Neural cell (in vitro differentiated cells): ENCODE results near the gene PREPL. TPM values are rescaled to one million over a fixed set of nuclear protein-coding genes. Genes with fewer than 3 reads are reported as not detected.
"Not testable (repeated sequence)": the region's sequence is repeated elsewhere in the genome, so short reads cannot be mapped to it uniquely, and the experiment has no call there.

ENCODE experiments used
- H2AFZ ChIP-seq: fragments of 200-600, 300-800 bp; sonication (generic), shearing (Covaris generic); 2 replicates; pipeline ENCODE4 v1.6.0; 2014; ENCODE audit warnings: low read depth, mild to moderate bottlenecking, antibody characterized with exemption, low read length, moderate library complexity
- H3F3A ChIP-seq: fragments of 200-600 bp; shearing (Covaris generic); 2 replicates; pipeline ENCODE4 v1.6.1; 2016; ENCODE audit warnings: mild to moderate bottlenecking, moderate library complexity, mixed read lengths, antibody characterized with exemption, low read length; ENCODE audit not compliant: insufficient read depth, poor library complexity, severe bottlenecking
- H3K27ac ChIP-seq: fragments of 200-600, 300-800 bp; sonication (generic), shearing (Covaris generic); 2 replicates; pipeline ENCODE4 v1.5.1; 2014; ENCODE audit warnings: mild to moderate bottlenecking, low read length, moderate library complexity
- H3K27me3 ChIP-seq: fragments of 300-800, 200-600 bp; sonication (generic), shearing (Covaris generic); 2 replicates; pipeline ENCODE4 v1.6.0; 2014; ENCODE audit warnings: mild to moderate bottlenecking, low read depth, low read length, moderate library complexity; ENCODE audit not compliant: insufficient read depth
- H3K36me3 ChIP-seq: fragments of 300-800, 200-600 bp; sonication (generic), shearing (Covaris generic); 2 replicates; pipeline ENCODE4 v1.5.1; 2014; ENCODE audit warnings: mild to moderate bottlenecking, antibody characterized with exemption, low read length, moderate library complexity; ENCODE audit not compliant: insufficient read depth
- H3K4me2 ChIP-seq: fragments of 300-800, 200-600 bp; sonication (generic), shearing (Covaris generic); 2 replicates; pipeline ENCODE4 v1.6.0; 2014; ENCODE audit warnings: mild to moderate bottlenecking, low read length
- H3K4me3 ChIP-seq: fragments of 300-800, 200-600 bp; sonication (generic), shearing (Covaris generic); 2 replicates; pipeline ENCODE4 v1.5.1; 2014; ENCODE audit warnings: mild to moderate bottlenecking, low read length, moderate library complexity
- H3K79me2 ChIP-seq: fragments of 200-600 bp; shearing (Covaris generic); replicated peaks from 2 replicates; pipeline ENCODE4 v1.6.0; 2014; ENCODE audit warnings: mild to moderate bottlenecking, low read length, moderate library complexity; ENCODE audit not compliant: insufficient read depth
- H3K9ac ChIP-seq: fragments of 300-800, 200-600 bp; sonication (generic), shearing (Covaris generic); 2 replicates; pipeline ENCODE4 v1.6.1; 2016; ENCODE audit warnings: mild to moderate bottlenecking, low read length, mixed read lengths
- H3K9me2 ChIP-seq: fragments of 200-600 bp; shearing (Covaris generic); 2 replicates; pipeline ENCODE4 v1.6.1; 2016; ENCODE audit warnings: mild to moderate bottlenecking, low read length, mixed read lengths; ENCODE audit not compliant: insufficient read depth
- H3K9me3 ChIP-seq: fragments of 200-600, 300-800 bp; sonication (generic), shearing (Covaris generic); 2 replicates; pipeline ENCODE4 v1.6.1; 2016; ENCODE audit warnings: mild to moderate bottlenecking, mixed run types, low read length, moderate library complexity, mixed read lengths
- H4K20me1 ChIP-seq: fragments of 200-600 bp; shearing (Covaris generic); 2 replicates; pipeline ENCODE4 v1.6.1; 2016; ENCODE audit warnings: mild to moderate bottlenecking, mixed run types; ENCODE audit not compliant: insufficient read depth
- EP300 ChIP-seq: fragments of 450-650 bp; conservative IDR thresholded peaks from 2 replicates; pipeline ENCODE4 v1.6.1; 2014; ENCODE audit warnings: antibody characterized with exemption, mild to moderate bottlenecking, moderate library complexity; ENCODE audit not compliant: poor library complexity, severe bottlenecking
- EZH2 ChIP-seq: fragments of 200-600, 300-800 bp; shearing (Covaris generic), sonication (generic); IDR thresholded peaks from 2 replicates; pipeline ENCODE4 v1.6.1; 2014; ENCODE audit warnings: antibody characterized with exemption, low read length, borderline replicate concordance, mild to moderate bottlenecking; ENCODE audit not compliant: insufficient read depth, poor library complexity, severe bottlenecking
- MXI1 ChIP-seq: fragments of 450-650 bp; conservative IDR thresholded peaks from 2 replicates; pipeline ENCODE4 v1.6.1; 2014; ENCODE audit warnings: antibody characterized with exemption, mild to moderate bottlenecking; ENCODE audit not compliant: poor library complexity, severe bottlenecking
- POLR2AphosphoS5 ChIP-seq: IDR thresholded peaks from 2 replicates; pipeline ENCODE4 v1.6.1; 2012
- RAD21 ChIP-seq: fragments of 450-650 bp; conservative IDR thresholded peaks from 2 replicates; pipeline ENCODE4 v1.6.1; 2014; ENCODE audit warnings: antibody characterized with exemption, mild to moderate bottlenecking, moderate library complexity
- SMC3 ChIP-seq: fragments of 450-650 bp; conservative IDR thresholded peaks from 2 replicates; pipeline ENCODE4 v1.6.1; 2014; ENCODE audit warnings: antibody characterized with exemption, mild to moderate bottlenecking, moderate library complexity; ENCODE audit not compliant: poor library complexity
- TAF1 ChIP-seq: IDR thresholded peaks from 2 replicates; pipeline ENCODE4 v1.6.1; 2012; ENCODE audit warnings: low read depth
- polyA plus RNA-seq: library from polyadenylated mRNA; depleted of rRNA; stranded (reverse); fragments of >200 nt; gene quantifications from 2 replicates; pipeline ENCODE4 v1.2.3, GENCODE V29; 2014
- TF ChIP-seq, protein P1 (sequence below): IDR thresholded peaks from 2 replicates; pipeline ENCODE4 v1.6.1; 2012; ENCODE audit warnings: borderline replicate concordance
- TF ChIP-seq, protein P2 (sequence below): fragments of 450-650 bp; IDR thresholded peaks from 2 replicates; pipeline ENCODE4 v1.5.1; 2014; ENCODE audit warnings: antibody characterized with exemption, mild to moderate bottlenecking, moderate library complexity; ENCODE audit not compliant: poor library complexity, severe bottlenecking

PREPL gene
- polyA plus RNA-seq, 1 donor from 2014 or later: 236 TPM

DNA sequence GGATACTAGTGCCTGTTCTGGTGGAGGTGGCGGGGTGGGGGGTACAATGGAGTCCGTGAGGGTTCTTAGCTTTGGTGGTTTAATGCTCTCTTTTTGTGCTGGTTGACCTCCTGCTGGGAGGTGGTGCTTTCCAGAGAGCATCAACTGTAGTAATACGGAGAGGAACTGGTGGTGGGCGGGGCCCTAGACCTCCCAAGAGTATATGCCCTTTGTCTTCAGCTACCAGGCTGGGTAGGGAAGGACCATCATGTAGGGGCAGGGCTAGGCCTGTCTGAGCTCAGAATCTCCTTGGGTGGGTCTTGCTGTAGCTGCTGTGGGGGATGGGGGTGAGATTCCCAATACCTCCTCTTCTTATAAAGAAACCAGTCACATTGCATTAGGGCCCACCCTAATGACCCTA is 27.6 kb upstream of the PREPL start:
- Histone ChIP-seq H3K9ac (no peak overlapping the region), H3K36me3 (no peaks in the 10 kb centered on the region), H3K79me2 (no peaks in the 10 kb centered on the region), H3K27ac (no peak overlapping the region), H3K9me3 (no peaks in the 10 kb centered on the region), H4K20me1 (no peaks in the 10 kb centered on the region), H3F3A (no peaks in the 10 kb centered on the region), H3K27me3 (no peaks in the 10 kb centered on the region), H2AFZ (no peak overlapping the region), H3K4me3 (no peak overlapping the region), H3K4me2 (no peak overlapping the region), H3K9me2 (no peaks in the 10 kb centered on the region)
- TF ChIP-seq MXI1 (no peak), SMC3 (no peak), TAF1 (no peak), POLR2AphosphoS5 (no peak), EP300 (no peak), RAD21 (no peak), EZH2 (no peak)
- TF ChIP-seq, protein P1, sequence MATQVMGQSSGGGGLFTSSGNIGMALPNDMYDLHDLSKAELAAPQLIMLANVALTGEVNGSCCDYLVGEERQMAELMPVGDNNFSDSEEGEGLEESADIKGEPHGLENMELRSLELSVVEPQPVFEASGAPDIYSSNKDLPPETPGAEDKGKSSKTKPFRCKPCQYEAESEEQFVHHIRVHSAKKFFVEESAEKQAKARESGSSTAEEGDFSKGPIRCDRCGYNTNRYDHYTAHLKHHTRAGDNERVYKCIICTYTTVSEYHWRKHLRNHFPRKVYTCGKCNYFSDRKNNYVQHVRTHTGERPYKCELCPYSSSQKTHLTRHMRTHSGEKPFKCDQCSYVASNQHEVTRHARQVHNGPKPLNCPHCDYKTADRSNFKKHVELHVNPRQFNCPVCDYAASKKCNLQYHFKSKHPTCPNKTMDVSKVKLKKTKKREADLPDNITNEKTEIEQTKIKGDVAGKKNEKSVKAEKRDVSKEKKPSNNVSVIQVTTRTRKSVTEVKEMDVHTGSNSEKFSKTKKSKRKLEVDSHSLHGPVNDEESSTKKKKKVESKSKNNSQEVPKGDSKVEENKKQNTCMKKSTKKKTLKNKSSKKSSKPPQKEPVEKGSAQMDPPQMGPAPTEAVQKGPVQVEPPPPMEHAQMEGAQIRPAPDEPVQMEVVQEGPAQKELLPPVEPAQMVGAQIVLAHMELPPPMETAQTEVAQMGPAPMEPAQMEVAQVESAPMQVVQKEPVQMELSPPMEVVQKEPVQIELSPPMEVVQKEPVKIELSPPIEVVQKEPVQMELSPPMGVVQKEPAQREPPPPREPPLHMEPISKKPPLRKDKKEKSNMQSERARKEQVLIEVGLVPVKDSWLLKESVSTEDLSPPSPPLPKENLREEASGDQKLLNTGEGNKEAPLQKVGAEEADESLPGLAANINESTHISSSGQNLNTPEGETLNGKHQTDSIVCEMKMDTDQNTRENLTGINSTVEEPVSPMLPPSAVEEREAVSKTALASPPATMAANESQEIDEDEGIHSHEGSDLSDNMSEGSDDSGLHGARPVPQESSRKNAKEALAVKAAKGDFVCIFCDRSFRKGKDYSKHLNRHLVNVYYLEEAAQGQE: no peak
- TF ChIP-seq, protein P2, sequence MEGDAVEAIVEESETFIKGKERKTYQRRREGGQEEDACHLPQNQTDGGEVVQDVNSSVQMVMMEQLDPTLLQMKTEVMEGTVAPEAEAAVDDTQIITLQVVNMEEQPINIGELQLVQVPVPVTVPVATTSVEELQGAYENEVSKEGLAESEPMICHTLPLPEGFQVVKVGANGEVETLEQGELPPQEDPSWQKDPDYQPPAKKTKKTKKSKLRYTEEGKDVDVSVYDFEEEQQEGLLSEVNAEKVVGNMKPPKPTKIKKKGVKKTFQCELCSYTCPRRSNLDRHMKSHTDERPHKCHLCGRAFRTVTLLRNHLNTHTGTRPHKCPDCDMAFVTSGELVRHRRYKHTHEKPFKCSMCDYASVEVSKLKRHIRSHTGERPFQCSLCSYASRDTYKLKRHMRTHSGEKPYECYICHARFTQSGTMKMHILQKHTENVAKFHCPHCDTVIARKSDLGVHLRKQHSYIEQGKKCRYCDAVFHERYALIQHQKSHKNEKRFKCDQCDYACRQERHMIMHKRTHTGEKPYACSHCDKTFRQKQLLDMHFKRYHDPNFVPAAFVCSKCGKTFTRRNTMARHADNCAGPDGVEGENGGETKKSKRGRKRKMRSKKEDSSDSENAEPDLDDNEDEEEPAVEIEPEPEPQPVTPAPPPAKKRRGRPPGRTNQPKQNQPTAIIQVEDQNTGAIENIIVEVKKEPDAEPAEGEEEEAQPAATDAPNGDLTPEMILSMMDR: no peak

DNA sequence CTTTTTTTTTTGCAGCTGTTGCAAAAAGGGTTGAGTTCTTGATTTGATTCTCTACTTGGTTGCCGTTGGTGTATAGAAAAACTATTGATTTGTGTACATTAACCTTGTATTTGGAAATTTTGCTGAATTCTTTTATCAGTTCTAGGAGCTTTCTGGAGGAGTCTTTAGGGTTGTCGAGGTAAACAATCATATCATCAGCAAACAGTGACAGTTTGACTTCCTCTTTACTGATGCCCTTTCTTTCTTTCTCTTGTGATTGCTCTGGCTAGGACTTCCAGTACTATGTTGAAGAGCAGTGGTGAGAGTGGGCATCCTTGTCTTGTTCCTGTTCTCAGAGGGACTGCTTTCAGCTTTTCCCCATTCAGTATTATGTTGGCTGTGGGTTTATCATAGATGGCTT is 23.9 kb upstream of the PREPL start:
- H3K79me2 ChIP-seq, H3K9me3 ChIP-seq, H3K27me3 ChIP-seq, H3F3A ChIP-seq, H3K9me2 ChIP-seq, H2AFZ ChIP-seq, H3K4me3 ChIP-seq, H3K4me2 ChIP-seq, H3K27ac ChIP-seq, H3K36me3 ChIP-seq, H4K20me1 ChIP-seq, H3K9ac ChIP-seq: not testable (repeated sequence)

DNA sequence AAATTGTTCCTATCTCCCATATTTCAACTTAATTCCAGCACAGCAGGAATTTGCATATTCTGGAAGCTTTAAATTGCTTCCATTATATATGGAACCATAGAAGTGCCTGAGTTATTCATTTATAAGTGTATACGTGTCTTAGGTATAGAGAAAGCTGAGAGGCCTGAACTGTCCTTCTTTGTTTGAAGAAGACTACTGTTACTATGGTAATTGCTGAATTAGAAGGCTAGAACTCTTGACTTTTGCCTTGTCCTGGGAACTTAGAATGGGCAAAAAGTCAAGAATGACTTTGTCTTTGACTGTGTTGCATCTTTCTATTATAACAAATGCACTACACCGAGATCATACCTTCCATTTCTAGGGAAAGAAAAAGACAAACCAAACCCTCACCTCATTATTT is 16.2 kb upstream of the PREPL start:
- Histone ChIP-seq H3K4me2 (no peak overlapping the region), H3K27ac (no peak overlapping the region), H3K9ac (no peak overlapping the region), H3F3A (no peaks in the 10 kb centered on the region), H4K20me1 (no peaks in the 10 kb centered on the region), H3K79me2 (no peaks in the 10 kb centered on the region), H3K36me3 (no peaks in the 10 kb centered on the region), H3K27me3 (no peaks in the 10 kb centered on the region), H3K9me3 (no peaks in the 10 kb centered on the region), H3K4me3 (no peak overlapping the region), H3K9me2 (no peaks in the 10 kb centered on the region), H2AFZ (no peak overlapping the region)
- TF ChIP-seq, protein P1: no peak
- TF ChIP-seq EZH2 (no peak), POLR2AphosphoS5 (no peak), RAD21 (no peak), SMC3 (no peak), TAF1 (no peak), MXI1 (no peak), EP300 (no peak)
- TF ChIP-seq, protein P2: no peak
